Activated naive CD4-positive, alpha-beta T cell treated with anti-CD3 and anti-CD28 coated beads, Interleukin-2, amount 10 ng/mL, durations not matched to agents 5 hours and 36 hours (primary cell): ENCODE measurements around the gene TXLNA. TPM values are rescaled to one million over a fixed set of nuclear protein-coding genes. Genes with fewer than 3 reads are reported as not detected.

ENCODE experiments used
- total RNA-seq, 2 experiments: library from RNA; stranded (reverse); gene quantifications; one replicate each; pipeline ENCODE4 v1.2.3, GENCODE V29; 2021

Gene TXLNA
- total RNA-seq, result 10 to 100 TPM; 55.6 to 56.4 TPM

DNA sequence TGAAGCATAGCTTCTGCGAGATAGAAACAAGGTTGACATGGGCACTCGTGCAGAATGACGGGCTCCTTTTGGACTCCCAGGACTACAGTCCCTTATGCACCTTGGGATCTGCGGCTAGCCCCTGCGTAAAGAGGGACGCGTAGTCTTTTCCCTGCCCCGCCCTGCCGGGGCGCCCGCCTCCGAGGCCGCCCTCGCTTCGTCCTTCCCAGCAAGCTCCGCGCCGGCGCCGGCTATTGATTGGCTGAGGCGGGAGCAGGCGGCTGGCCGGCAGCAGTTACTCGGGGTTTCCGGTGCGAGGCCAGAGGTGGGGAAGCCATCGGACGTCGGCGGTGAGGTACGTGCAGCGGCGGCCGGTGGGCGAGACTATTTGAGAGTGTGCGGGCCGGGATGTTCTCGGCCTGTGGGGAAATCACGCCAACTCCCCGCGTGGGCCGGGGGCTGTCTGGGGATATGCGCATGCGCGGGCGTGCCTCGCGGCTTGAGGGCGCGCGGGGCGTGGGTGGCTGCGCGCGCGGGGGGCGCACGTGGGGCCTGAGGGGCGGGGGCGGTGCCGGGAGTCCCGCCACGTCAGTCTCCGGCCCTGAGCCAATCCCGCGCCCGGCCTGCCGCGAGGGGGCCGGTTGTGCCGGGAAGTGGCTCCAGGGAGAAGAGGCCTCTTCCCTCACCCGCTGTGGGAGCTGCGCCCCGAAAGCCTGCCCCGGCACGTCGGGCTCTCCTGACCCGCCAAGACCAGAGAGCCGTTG is at the start of gene TXLNA:
Gene TXLNA (plus strand): TSS at position 233 of the 743 bp plus-strand sequence. CDS start 671 bp downstream, outside the sequence.

GRCh38 chr1:32200226-32201010 is 20.9 kb downstream of the TXLNA start, which contains the start of gene CCDC28B:
CCDC28B (plus strand) TSS chr1:32200595; CDS start chr1:32201936, 1,341 bp downstream.

GRCh38 chr1:32205401-32206370 is 26.2 kb downstream of the TXLNA start, which contains the start of gene IQCC:
IQCC (plus strand) TSS chr1:32205671; CDS start chr1:32205682, 11 bp downstream.

DNA sequence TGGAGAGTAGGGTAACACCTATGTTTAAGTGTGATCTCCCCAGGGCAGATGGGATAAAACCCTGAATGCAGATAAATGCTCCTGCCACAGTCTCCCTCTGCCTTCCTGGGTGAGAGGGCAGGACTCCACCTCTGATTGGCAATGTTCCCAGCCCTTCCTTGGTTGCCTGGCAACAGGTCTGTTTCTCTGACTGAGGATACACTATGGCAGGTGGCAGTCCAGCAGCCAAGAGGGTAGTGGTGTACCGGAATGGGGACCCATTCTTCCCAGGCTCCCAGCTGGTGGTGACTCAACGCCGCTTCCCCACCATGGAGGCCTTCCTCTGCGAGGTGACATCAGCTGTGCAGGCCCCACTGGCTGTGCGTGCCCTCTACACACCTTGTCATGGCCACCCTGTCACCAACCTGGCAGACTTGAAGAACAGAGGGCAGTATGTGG is 29.4 kb downstream of the TXLNA start, which contains the start of gene DCDC2B:
Gene DCDC2B (plus strand): TSS at position 199 of the 438 bp plus-strand sequence. CDS start 5 bp downstream, at position 204.

GRCh38 chr1:32221980-32222755 is 42.7 kb downstream of the TXLNA start, which contains the start of the genes EIF3I and TMEM234:
EIF3I (plus strand) TSS chr1:32222407; CDS start chr1:32222442, 35 bp downstream.
TMEM234 (minus strand) TSS chr1:32222353; CDS start chr1:32222322, 31 bp downstream.

GRCh38 chr1:32246888-32247273 is 67.4 kb downstream of the TXLNA start, which contains the start of gene FAM167B:
FAM167B (plus strand) TSS chr1:32247222; CDS start chr1:32247422, 200 bp downstream.

Other genes with a start within 250 kb of the TXLNA start
- 100 to 1,000 TPM; 278 to 292 TPM for gene PTP4A2, start 241.3 kb upstream of the TXLNA start, total RNA-seq
- gene KHDRBS1, start 165.8 kb upstream of the TXLNA start, total RNA-seq, result 100 to 1,000 TPM; 156 to 157 TPM
- 10 to 100 TPM; 27.8 to 29.3 TPM for gene TMEM39B, start 106.7 kb upstream of the TXLNA start, total RNA-seq
- gene KPNA6, start 71.6 kb upstream of the TXLNA start, total RNA-seq, result 10 to 100 TPM; 52.9 to 54.7 TPM
- gene CCDC28B, start 20.9 kb downstream of the TXLNA start, total RNA-seq, result 10 to 100 TPM; 34.7 to 37.7 TPM
- 1 to 10 TPM; 3.6 to 4.3 TPM for gene IQCC, start 26.0 kb downstream of the TXLNA start, total RNA-seq
- gene DCDC2B, start 29.4 kb downstream of the TXLNA start, total RNA-seq, result under 1 TPM; 0.10 to 0.14 TPM
- 10 to 100 TPM; 16.8 to 17.9 TPM for gene TMEM234, start 42.7 kb downstream of the TXLNA start, total RNA-seq
- 100 to 1,000 TPM; 156 to 169 TPM for gene EIF3I, start 42.7 kb downstream of the TXLNA start, total RNA-seq
- under 1 TPM; 0.58 to 0.67 TPM for gene FAM167B, start 67.5 kb downstream of the TXLNA start, total RNA-seq
- gene LCK, start 71.6 kb downstream of the TXLNA start, total RNA-seq, result 100 to 1,000 TPM; 441 to 449 TPM
- gene HDAC1, start 112.4 kb downstream of the TXLNA start, total RNA-seq, result 100 to 1,000 TPM; 194 to 207 TPM
- gene MARCKSL1, start 156.6 kb downstream of the TXLNA start, total RNA-seq, result 10 to 100 TPM; 58.5 to 59.6 TPM
- gene FAM229A, start 182.8 kb downstream of the TXLNA start, total RNA-seq, result 10 to 100 TPM; 11.4 to 13.5 TPM
- gene TSSK3, start 182.9 kb downstream of the TXLNA start, total RNA-seq, result 1 to 10 TPM; 1.1 to 1.5 TPM
- gene BSDC1, start 214.8 kb downstream of the TXLNA start, total RNA-seq, result 10 to 100 TPM; 50.2 to 50.7 TPM